H1 (cell line): ENCODE results near the gene SGMS1. TPM values are rescaled to one million over a fixed set of nuclear protein-coding genes. Genes with fewer than 3 reads are reported as not detected.

Experiments
- BCL11A ChIP-seq, 2 experiments: IDR thresholded peaks; one replicate each; pipeline ENCODE4 v1.6.1; 2011; ENCODE audit warnings: low read depth in 2 of 2, low read length in 2 of 2, mild to moderate bottlenecking in 2 of 2
- CHD7 ChIP-seq: fragments of 300-600 bp; sonication (generic); IDR thresholded peaks from 2 replicates; pipeline ENCODE4 v1.7.1; 2012; ENCODE audit warnings: low read length, moderate library complexity, mild to moderate bottlenecking, inconsistent platforms; ENCODE audit not compliant: insufficient replicate concordance
- CTCF ChIP-seq, 3 experiments: IDR thresholded peaks; 1 replicate in 2 of 3; 2 replicates in 1 of 3; pipeline versions ENCODE4 v1.5.1 to v1.6.1; 2011; ENCODE audit warnings: low read length in 3 of 3, mild to moderate bottlenecking in 3 of 3, inconsistent platforms in 2 of 3, low read depth in 1 of 3, moderate library complexity in 1 of 3; ENCODE audit not compliant: insufficient read depth in 1 of 3; ENCODE audit errors: control extremely low read depth in 1 of 3
- POLR2A ChIP-seq, 2 experiments: IDR thresholded peaks; 1 replicate in 1 of 2; 2 replicates in 1 of 2; pipeline ENCODE4 v1.6.1; 2011; ENCODE audit warnings: low read depth in 2 of 2, low read length in 2 of 2, mild to moderate bottlenecking in 2 of 2; ENCODE audit errors: control extremely low read depth in 1 of 2
- RBBP5 ChIP-seq: IDR thresholded peaks from 2 replicates; pipeline ENCODE4 v1.7.1; 2012; ENCODE audit warnings: low read depth, mild to moderate bottlenecking, inconsistent platforms, low read length, moderate library complexity, borderline replicate concordance
- SP2 ChIP-seq: IDR thresholded peaks from 2 replicates; pipeline ENCODE4 v1.6.1; 2012; ENCODE audit warnings: mild to moderate bottlenecking, low read length, inconsistent platforms
- ZNF274 ChIP-seq: IDR thresholded peaks from 2 replicates; pipeline ENCODE4 v1.7.0; 2012; ENCODE audit warnings: low read length, borderline replicate concordance; ENCODE audit errors: extremely low read depth
- polyA plus RNA-seq, 7 experiments: library from polyadenylated mRNA; depleted of rRNA in 3 of 7; stranded (reverse) in 5 of 7; unstranded in 2 of 7; fragments of >200 nt in 5 of 7; fragments of 200-250 nt in 2 of 7; gene quantifications; 1 replicate in 5 of 7; 2 replicates in 1 of 7; 4 replicates in 1 of 7; pipeline versions ENCODE4 v1.2.1 to v1.2.3, GENCODE V29; 2011 to 2013; ENCODE audit warnings: missing spikeins in 2 of 7, mixed read lengths in 2 of 7
- total RNA-seq: library from RNA; stranded (reverse); fragmentation: NEBNext Ultra II Directional; extraction: Animal tissue kit (Norgen Biotek cat#: 25700); gene quantifications from 2 replicates; pipeline ENCODE4 v1.2.1, GENCODE V29; 2021

Gene SGMS1
- total and polyA plus RNA-seq, 2 of the 8 experiments (the other 6 are each of a cell fraction or from before 2014, with no cell fraction given): 6.0 to 15.6 TPM

GRCh38 chr10:50510517-50511473 is 113.0 kb downstream of the SGMS1 start (continued):
- TF ChIP-seq CHD7 (no peak), BCL11A (IDR thresholded peaks at IDR 0.05; ENCODE audit: low read depth in 2 of 2, low read length in 2 of 2) (no peak), SP2 (no peak), CTCF (IDR thresholded peaks at IDR 0.05; ENCODE audit: control extremely low read depth in 1 of 3, insufficient read depth in 1 of 3, low read depth in 1 of 3, low read length in 3 of 3) (no peak), ZNF274 (no peak), RBBP5 (no peak), POLR2A (IDR thresholded peaks at IDR 0.05; ENCODE audit: control extremely low read depth in 1 of 2, low read depth in 2 of 2, low read length in 2 of 2) (no peak)
